Activated CD4-positive, alpha-beta memory T cell treated with anti-CD3 and anti-CD28 coated beads for 36 hours (primary cell): Measurements from ENCODE around the gene TNIP3. TPM values are rescaled to one million over a fixed set of nuclear protein-coding genes. Genes with fewer than 3 reads are reported as not detected.
"Not testable (repeated sequence)": the region's sequence is repeated elsewhere in the genome, so short reads cannot be mapped to it uniquely, and the experiment has no call there.

Experiments used
- CTCF ChIA-PET: fragments of 350-600 bp; sonication (Branson Sonifier 250); formaldehyde crosslinking; loops from one replicate; lab custom pipeline; 2021; ENCODE audit warnings: antibody characterized with exemption, inconsistent platforms; lab: Charles Lee
- POLR2A ChIA-PET: fragments of 350-600 bp; sonication (Branson Sonifier 250); formaldehyde crosslinking; loops from one replicate; lab custom pipeline; 2021; ENCODE audit warnings: antibody characterized with exemption; lab: Charles Lee
- DNase-seq: peaks from one replicate; pipeline ENCODE4 v3.0.0-alpha.2; 2020
- H3K27ac Mint-ChIP-seq: one replicate; pipeline ENCODE4 v1.8.0; 2021; ENCODE audit warnings: mixed read lengths
- H3K27me3 Mint-ChIP-seq: one replicate; pipeline ENCODE4 v1.8.0; 2021; ENCODE audit warnings: mixed read lengths
- H3K36me3 Mint-ChIP-seq: one replicate; pipeline ENCODE4 v1.8.0; 2021; ENCODE audit warnings: mixed read lengths
- H3K4me1 Mint-ChIP-seq: one replicate; pipeline ENCODE4 v1.8.0; 2021; ENCODE audit warnings: low read depth, mixed read lengths
- H3K4me3 Mint-ChIP-seq: one replicate; pipeline ENCODE4 v1.8.0; 2021; ENCODE audit warnings: mild to moderate bottlenecking, mixed read lengths
- H3K9me3 Mint-ChIP-seq: one replicate; pipeline ENCODE4 v1.8.0; 2021; ENCODE audit warnings: mixed read lengths
- intact Hi-C: fragments of 100-400 bp; cut with micrococcal nuclease; formaldehyde crosslinking; loops from one replicate; pipeline ENCODE4 v1.15.1; 2023
- total RNA-seq, 2 experiments: library from RNA; stranded (reverse); gene quantifications; one replicate each; pipeline ENCODE4 v1.2.3, GENCODE V29; 2021

The TNIP3 gene, protein sequence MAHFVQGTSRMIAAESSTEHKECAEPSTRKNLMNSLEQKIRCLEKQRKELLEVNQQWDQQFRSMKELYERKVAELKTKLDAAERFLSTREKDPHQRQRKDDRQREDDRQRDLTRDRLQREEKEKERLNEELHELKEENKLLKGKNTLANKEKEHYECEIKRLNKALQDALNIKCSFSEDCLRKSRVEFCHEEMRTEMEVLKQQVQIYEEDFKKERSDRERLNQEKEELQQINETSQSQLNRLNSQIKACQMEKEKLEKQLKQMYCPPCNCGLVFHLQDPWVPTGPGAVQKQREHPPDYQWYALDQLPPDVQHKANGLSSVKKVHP
- total RNA-seq, result 10 to 100 TPM; 12.0 to 12.3 TPM

DNA sequence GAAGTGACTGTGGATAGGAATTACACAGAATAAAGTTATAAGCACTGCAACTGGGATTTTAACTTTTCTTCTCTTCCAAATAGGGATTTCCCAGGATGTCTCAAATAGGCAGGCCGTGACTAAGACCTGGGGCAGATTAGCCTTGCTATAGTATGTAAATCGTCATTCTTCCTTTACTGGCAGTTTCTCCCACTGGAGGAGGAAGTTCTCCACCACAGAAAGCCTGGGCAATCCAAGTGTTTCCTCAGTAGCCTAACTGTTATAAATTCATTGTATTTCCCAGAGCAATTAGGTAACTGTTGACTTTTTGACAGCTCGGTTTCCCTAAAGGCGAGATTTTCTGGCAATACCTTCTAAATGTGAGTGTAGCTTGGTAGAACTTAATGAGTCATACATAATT, at the start of gene TNIP3:
Gene TNIP3 (minus strand): TSS at position 31 of the 400 bp plus-strand sequence. CDS start 196 bp downstream, outside the sequence.
- no peak within 1 kb of the TSS for H3K27ac Mint-ChIP-seq
- H3K4me1 Mint-ChIP-seq, result peaks cover 32% of the 10 kb centered on the region
- peaks cover 7% of the 10 kb centered on the region for H3K36me3 Mint-ChIP-seq
- no peaks in the 10 kb centered on the region for H3K27me3 Mint-ChIP-seq
- CTCF ChIA-PET, result interaction anchor here (0.6 kb wide), 1 partner anchor 180 kb away, joined by 3 read pairs; no protein-coding TSS in a partner anchor
- POLR2A ChIA-PET, result no interaction called here
- H3K4me3 Mint-ChIP-seq, result no peak within 1 kb of the TSS
- no peak for DNase-seq
- no peaks in the 10 kb centered on the region for H3K9me3 Mint-ChIP-seq
- intact Hi-C loops, result no loop called here

DNA sequence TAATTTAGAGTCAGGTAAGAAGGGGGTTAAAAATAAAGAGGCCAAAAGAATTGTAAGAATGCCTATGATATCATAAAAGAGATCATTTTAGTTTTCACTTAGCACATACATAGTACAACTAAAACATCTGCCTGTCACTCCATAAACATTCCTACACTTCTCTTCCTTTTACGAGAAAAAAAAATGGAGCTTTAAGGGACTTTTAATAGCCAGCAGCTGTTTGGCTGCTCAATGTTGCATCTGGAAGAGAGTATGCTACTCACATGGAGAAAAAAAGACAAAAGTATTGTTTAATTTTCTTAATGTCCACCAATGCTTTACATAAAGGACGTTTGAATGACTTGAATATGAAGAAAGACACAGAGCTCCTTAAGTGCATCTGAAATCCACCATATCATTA, 48.7 kb upstream of the TNIP3 start:
- Mint-ChIP-seq H3K9me3 (no peaks in the 10 kb centered on the region), H3K27me3 (no peaks in the 10 kb centered on the region), H3K4me3 (no peak overlapping the region), H3K27ac (no peak overlapping the region), H3K4me1 (peaks cover 16% of the 10 kb centered on the region), H3K36me3 (peaks cover 24% of the 10 kb centered on the region)
- DNase-seq, result no peak
- ChIA-PET POLR2A (interaction anchor here (0.7 to 1.0 kb wide), 2 partner anchors 15 to 1519 kb away, joined by 3 read pairs; no protein-coding TSS in a partner anchor), CTCF (interaction anchor here (1.5 to 2.6 kb wide), 4 partner anchors 12 to 95 kb away, joined by 6 to 12 read pairs (median 8); no protein-coding TSS in a partner anchor)
- intact Hi-C loops, result no loop called here

DNA sequence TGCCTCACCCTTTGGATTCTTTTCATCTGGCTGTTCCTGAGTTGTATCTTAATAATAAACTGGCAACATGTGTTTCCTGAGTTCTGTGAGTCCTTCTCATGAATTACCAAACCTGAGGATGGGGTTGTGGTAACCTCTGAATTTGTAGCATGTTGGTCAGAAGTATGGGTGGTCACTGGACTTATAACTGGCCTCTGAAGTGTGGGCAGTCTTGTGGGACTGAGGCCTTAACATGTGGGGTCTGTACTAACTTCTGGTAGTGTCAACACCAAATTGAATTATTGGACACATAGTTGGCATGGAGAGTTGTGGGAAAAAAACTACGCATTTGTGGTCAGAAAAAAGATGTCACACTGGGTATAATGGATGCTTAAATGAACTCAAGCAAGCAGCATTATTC, 45.0 kb upstream of the TNIP3 start:
- Mint-ChIP-seq H3K4me3 (no peak overlapping the region), H3K36me3 (peaks cover 14% of the 10 kb centered on the region), H3K4me1 (peaks cover 20% of the 10 kb centered on the region), H3K9me3 (no peaks in the 10 kb centered on the region), H3K27ac (no peak overlapping the region), H3K27me3 (no peaks in the 10 kb centered on the region)
- intact Hi-C loops, result no loop called here
- POLR2A ChIA-PET, result interaction anchor here (0.7 kb wide), 1 partner anchor 10 kb away, joined by 3 read pairs; no protein-coding TSS in a partner anchor
- CTCF ChIA-PET, result interaction anchor here (1.0 to 7.0 kb wide), 3 partner anchors 17 to 1580 kb away, joined by 3 to 27 read pairs (median 3); partner anchors contain the start of gene PDE5A
- no peak for DNase-seq

DNA sequence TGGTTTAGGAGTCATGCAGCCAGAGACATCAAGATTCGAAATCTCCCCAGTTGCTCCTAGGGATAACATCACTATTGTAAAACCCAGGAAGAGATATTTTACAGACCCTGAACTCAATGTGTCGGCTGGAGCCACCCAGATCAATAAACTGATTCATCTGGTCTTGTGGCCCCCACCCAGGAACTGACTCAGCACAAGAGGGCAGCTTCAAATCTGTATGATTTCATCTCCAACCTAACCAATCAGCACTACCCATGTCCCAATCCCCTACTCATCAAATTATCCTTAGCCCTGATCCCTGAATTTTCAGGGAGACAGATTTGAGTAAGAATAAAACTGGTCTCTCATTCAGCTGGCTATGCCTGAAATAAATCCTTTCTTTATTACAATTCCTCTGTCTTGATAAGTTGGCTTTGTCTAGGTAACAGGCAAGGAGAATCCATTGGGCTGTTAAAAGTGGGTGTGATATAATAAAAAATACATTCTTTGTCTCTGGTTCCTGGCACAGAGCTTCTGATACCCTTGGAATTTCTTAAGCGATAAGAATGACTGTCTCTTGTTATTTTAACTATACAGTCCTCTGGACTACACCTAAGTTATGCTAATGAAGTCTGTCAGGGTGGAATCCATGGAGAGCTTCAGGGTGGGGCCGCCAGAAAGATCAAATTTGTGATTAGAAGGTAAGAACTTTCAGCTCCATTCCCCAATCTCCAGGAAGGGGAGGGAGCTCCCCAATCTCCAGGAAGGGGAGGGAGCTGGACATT, 44.3 kb upstream of the TNIP3 start:
- ChIA-PET CTCF (interaction anchor here (1.0 to 7.0 kb wide), 3 partner anchors 16 to 1580 kb away, joined by 3 to 27 read pairs (median 3); partner anchors contain the start of gene PDE5A), POLR2A (interaction anchor here (0.7 kb wide), 1 partner anchor 9 kb away, joined by 3 read pairs; no protein-coding TSS in a partner anchor)
- Mint-ChIP-seq H3K9me3 (no peaks in the 10 kb centered on the region), H3K36me3 (peaks cover 14% of the 10 kb centered on the region), H3K4me3 (no peak overlapping the region), H3K4me1 (peaks cover 14% of the 10 kb centered on the region), H3K27ac (no peak overlapping the region), H3K27me3 (no peaks in the 10 kb centered on the region)
- no peak for DNase-seq
- intact Hi-C loops, result no loop called here

DNA sequence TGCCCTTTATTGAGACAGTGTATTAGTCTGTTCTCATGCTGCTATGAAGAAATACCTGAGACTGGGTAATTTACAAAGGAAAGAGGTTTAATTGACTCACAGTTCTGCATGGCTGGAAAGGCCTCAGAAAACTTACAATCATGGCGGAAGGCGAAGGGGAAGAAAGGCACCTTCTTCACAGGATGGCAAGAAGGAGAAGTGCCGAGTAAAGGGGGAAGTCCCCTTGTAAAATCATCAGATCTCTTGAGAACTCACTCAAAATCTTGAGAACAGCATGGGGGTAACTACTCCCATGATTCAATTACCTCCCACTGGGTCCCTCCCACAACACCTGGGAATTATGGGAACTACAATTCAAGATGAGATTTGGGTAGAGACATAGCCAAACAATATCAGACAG, 41.7 kb upstream of the TNIP3 start:
- DNase-seq, POLR2A ChIA-PET, H3K27ac Mint-ChIP-seq, H3K9me3 Mint-ChIP-seq, intact Hi-C loops, H3K4me3 Mint-ChIP-seq, H3K36me3 Mint-ChIP-seq, H3K27me3 Mint-ChIP-seq: not testable (repeated sequence)
- CTCF ChIA-PET, result interaction anchor here (7.0 kb wide), 1 partner anchor 13 kb away, joined by 27 read pairs; no protein-coding TSS in a partner anchor
- H3K4me1 Mint-ChIP-seq, result peaks cover 22% of the 10 kb centered on the region

DNA sequence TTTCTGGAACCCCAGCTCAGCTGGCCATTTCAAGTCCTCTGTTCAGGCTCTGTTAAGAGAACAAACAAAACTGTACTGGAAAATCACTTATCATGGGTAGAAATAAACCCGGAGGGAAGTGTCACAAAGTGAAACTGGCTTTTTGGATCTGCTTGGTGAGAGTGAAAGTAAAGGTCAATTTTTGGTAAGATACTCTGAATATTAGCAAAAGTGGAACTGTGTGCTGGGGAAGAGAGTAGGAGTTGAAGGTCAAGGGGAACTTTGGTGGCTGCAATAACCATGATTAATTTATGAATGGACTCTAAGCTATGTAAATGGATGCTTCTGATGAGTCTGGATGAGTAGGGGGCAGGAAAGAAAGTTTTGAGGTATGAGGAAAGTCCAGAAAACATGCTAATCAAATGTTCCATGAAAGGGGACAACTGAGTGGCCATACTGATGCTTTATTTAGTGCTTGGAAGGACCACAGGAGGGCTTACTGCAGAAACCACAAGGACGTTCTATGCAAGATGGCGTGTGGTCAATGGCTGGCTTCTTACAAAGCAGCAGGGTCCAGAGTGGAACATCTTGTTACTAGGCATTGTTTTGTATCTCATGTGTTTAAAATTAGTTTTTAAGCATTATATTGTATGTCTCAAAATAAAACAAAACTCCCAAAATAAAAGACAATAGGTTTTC, 36.8 kb upstream of the TNIP3 start:
- intact Hi-C loops, result loop anchor here (1.0 kb wide), 3 partner anchors 19 to 55 kb away; no protein-coding TSS in a partner anchor
- H3K27me3 Mint-ChIP-seq, result no peaks in the 10 kb centered on the region
- DNase-seq, result no peak
- H3K27ac Mint-ChIP-seq, result peak overlapping the region; percentile 60
- no peaks in the 10 kb centered on the region for H3K9me3 Mint-ChIP-seq
- peaks cover 37% of the 10 kb centered on the region for H3K4me1 Mint-ChIP-seq
- ChIA-PET CTCF (interaction anchor here (0.7 to 5.0 kb wide), 8 partner anchors 8 to 107 kb away, joined by 3 to 38 read pairs (median 7); no protein-coding TSS in a partner anchor), POLR2A (interaction anchor here (0.7 to 1.8 kb wide), 7 partner anchors 9 to 71 kb away, joined by 3 to 7 read pairs (median 4); no protein-coding TSS in a partner anchor)
- peaks cover 4% of the 10 kb centered on the region for H3K36me3 Mint-ChIP-seq
- no peak overlapping the region for H3K4me3 Mint-ChIP-seq

DNA sequence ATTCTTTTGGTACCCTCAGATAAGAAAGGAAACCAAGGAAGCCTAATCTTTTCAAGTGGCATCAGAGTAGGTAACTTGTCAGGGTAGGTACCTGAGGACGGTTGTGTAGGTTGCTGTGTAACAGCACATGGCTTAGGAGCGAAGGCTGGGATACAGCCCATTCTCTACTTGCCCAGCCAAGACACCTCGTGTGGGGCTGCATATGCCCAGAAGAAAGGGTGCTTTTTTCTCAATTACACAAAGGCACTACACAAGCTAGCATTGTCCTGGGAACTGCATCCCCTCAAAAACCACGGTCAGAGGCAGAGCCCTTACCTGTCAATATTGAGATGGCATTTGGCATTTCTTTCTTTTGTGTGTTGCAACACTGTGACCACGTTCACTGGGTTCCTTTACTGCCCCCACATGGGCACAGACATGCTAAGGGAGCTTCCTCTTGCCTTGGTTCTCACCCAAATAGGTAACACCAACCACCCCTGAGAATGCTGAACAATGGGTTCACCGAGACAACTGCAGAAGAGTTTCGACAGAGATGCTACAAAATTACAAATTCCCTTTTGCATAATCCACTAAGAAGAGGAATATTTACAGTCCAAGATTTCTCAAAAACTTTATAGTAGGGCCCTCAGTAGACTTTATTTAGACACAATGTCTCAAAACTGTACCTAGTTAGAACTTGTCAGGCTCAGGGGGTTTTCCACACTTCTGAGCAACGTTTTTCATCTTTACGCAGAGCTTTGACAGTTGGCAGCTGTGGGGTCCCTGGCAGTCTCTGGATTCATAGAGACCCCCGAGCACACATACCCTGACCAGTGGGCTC, 35.8 kb upstream of the TNIP3 start:
- H3K4me3 Mint-ChIP-seq, result peak overlapping the region; percentile 10
- DNase-seq, result peak; percentile 66

DNA sequence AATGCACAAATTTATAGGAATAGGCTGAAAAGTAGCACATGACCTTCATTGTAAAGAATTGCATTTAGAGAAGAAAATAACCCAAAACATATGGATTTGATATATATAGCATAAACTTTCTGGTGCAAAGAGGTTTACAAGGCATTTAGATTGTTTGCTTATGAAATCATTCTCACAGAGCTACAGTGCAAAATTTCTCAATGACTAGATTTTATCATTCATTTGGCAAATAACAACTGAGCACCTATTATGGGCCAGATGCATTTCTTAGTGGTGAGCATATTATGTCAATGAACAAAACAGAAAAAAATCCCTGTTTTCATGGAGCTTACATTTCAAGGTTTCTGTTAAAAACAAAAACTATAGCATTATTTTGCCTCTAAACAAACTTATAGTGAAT, 34.1 kb upstream of the TNIP3 start:
- ChIA-PET CTCF (interaction anchor here (0.6 to 5.0 kb wide), 6 partner anchors 8 to 114 kb away, joined by 3 to 38 read pairs (median 4); no protein-coding TSS in a partner anchor), POLR2A (no interaction called here)
- H3K27ac Mint-ChIP-seq, result no peak overlapping the region
- no peak for DNase-seq
- H3K4me1 Mint-ChIP-seq, result peaks cover 44% of the 10 kb centered on the region
- peaks cover 3% of the 10 kb centered on the region for H3K36me3 Mint-ChIP-seq
- H3K9me3 Mint-ChIP-seq, result no peaks in the 10 kb centered on the region
- H3K4me3 Mint-ChIP-seq, result no peak overlapping the region
- no peaks in the 10 kb centered on the region for H3K27me3 Mint-ChIP-seq
- intact Hi-C loops, result no loop called here

More for the DNA sequence above, 35.8 kb upstream of the TNIP3 start:
- ChIA-PET POLR2A (interaction anchor here (0.7 to 1.8 kb wide), 8 partner anchors 8 to 72 kb away, joined by 3 to 7 read pairs (median 4); no protein-coding TSS in a partner anchor), CTCF (interaction anchor here (0.7 to 5.0 kb wide), 14 partner anchors 7 to 108 kb away, joined by 3 to 38 read pairs (median 6); no protein-coding TSS in a partner anchor)
- peaks cover 34% of the 10 kb centered on the region for H3K4me1 Mint-ChIP-seq
- H3K27me3 Mint-ChIP-seq, result no peaks in the 10 kb centered on the region
- intact Hi-C loops, result loop anchor here (1.0 kb wide), 3 partner anchors 18 to 56 kb away; no protein-coding TSS in a partner anchor
- no peaks in the 10 kb centered on the region for H3K9me3 Mint-ChIP-seq
- peaks cover 4% of the 10 kb centered on the region for H3K36me3 Mint-ChIP-seq
- peak overlapping the region; percentile 60 for H3K27ac Mint-ChIP-seq

DNA sequence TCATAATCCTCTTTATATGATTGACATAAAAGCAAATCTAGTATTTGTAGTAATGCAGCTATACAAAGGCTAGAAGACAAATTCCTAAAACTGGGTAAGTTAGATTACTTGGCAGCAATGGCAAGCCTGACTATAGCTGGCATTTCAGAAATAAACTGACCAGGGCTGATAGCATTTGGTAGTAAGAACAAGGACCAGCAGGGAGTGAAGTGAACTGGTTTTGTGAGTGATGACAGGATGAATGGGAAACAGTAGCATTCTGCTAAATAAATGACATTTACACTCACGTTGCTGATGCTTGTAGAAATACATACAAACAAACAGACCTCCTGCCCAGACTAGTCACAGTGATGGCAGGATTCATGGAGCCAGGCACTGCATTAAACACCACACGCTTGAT, 31.5 kb upstream of the TNIP3 start:
- CTCF ChIA-PET, result interaction anchor here (0.8 to 2.0 kb wide), 2 partner anchors 112 to 113 kb away, joined by 5 to 7 read pairs; no protein-coding TSS in a partner anchor
- DNase-seq, result no peak
- Mint-ChIP-seq H3K9me3 (no peaks in the 10 kb centered on the region), H3K4me3 (no peak overlapping the region), H3K27ac (no peak overlapping the region), H3K36me3 (peaks cover 3% of the 10 kb centered on the region), H3K27me3 (no peaks in the 10 kb centered on the region), H3K4me1 (peaks cover 55% of the 10 kb centered on the region)
- intact Hi-C loops, result no loop called here
- POLR2A ChIA-PET, result no interaction called here

DNA sequence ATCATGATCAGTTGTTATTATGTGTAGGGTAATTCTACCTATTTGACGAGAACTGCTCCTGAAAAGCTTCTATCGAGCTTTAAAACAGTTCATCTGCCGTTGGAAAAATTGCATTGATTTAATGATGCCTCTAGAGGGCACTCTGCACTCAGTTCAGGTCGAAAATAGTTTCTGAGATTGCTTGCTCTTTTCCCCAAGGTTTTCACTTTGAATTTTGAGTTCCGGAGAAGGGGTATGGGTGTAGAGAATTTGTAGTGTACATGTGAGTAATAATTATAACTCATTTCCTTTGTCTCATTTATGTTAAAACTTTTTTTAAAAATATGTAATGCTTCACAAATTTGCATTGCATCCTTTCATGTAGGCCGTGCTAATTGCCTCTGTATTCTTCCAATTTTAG, 28.4 kb upstream of the TNIP3 start:
- POLR2A ChIA-PET, result interaction anchor here (0.8 to 1.8 kb wide), 5 partner anchors 8 to 115 kb away, joined by 3 to 7 read pairs (median 5); no protein-coding TSS in a partner anchor
- Mint-ChIP-seq H3K36me3 (no peaks in the 10 kb centered on the region), H3K4me1 (peaks cover 63% of the 10 kb centered on the region), H3K27me3 (no peaks in the 10 kb centered on the region), H3K9me3 (no peaks in the 10 kb centered on the region), H3K4me3 (no peak overlapping the region), H3K27ac (peak overlapping the region; percentile 11)
- DNase-seq, result peak; percentile 33
- intact Hi-C loops, result loop anchor here (1.0 to 5.0 kb wide), 8 partner anchors 35 to 535 kb away; no protein-coding TSS in a partner anchor
- CTCF ChIA-PET, result interaction anchor here (0.6 to 5.7 kb wide), 55 partner anchors 8 to 1037 kb away, joined by 3 to 126 read pairs (median 4); no protein-coding TSS in a partner anchor
